A549 (cell line): ENCODE measurements around the gene PEAK3.

ENCODE experiments used
- CHD4 ChIP-seq: fragments of 200-600 bp; sonication (generic); IDR thresholded peaks from 2 replicates; pipeline ENCODE4 v1.6.1; 2016; ENCODE audit warnings: antibody characterized with exemption, mild to moderate bottlenecking, borderline replicate concordance
- CTCF ChIP-seq: fragments of >200 bp; sonication (Bioruptor Twin); formaldehyde crosslinking; IDR thresholded peaks from 3 replicates; pipeline ENCODE4 v1.5.1; 2016
- JUNB ChIP-seq: fragments of >200 bp; sonication (Bioruptor Twin); formaldehyde crosslinking; IDR thresholded peaks from 2 replicates; pipeline ENCODE4 v1.6.1; 2016
- MAZ ChIP-seq: fragments of 150-350 bp; IDR thresholded peaks from 2 replicates; pipeline ENCODE4 v1.6.1; 2014; ENCODE audit warnings: antibody characterized with exemption, low read depth, low read length, borderline replicate concordance
- POLR2A ChIP-seq: IDR thresholded peaks from 2 replicates; pipeline ENCODE4 v1.6.1; 2012; ENCODE audit warnings: mild to moderate bottlenecking, low read length

- no peak for TF ChIP-seq JUNB
- no peak for TF ChIP-seq CTCF
- TF ChIP-seq CHD4 = no peak
- TF ChIP-seq POLR2A = no peak
- no peak for TF ChIP-seq MAZ
These were observed 47.0 kb downstream of the PEAK3 start for GRCh38 chr19:2234996-2235380.
